Keratinocyte (primary cell): ENCODE results near the gene CAMK2D. TPM values are rescaled to one million over a fixed set of nuclear protein-coding genes. Genes with fewer than 3 reads are reported as not detected.

Experiments
- DNase-seq: peaks from one replicate; pipeline ENCODE4 v3.0.0-alpha.2; 2011; ENCODE audit warnings: low read depth, missing footprints, low spot score
- FAIRE-seq: peaks from 2 replicates; lab custom pipeline; 2011; peaks lifted over from hg19 to GRCh38; lab: Jason Lieb, UNC
- H2AFZ ChIP-seq: 2 replicates; pipeline ENCODE4 v1.6.0; 2012; ENCODE audit warnings: low read length, control low read depth, inconsistent platforms; ENCODE audit not compliant: control insufficient read depth
- H3K27ac ChIP-seq: 2 replicates; pipeline ENCODE4 v1.5.1; 2011; ENCODE audit warnings: low read length; ENCODE audit not compliant: control insufficient read depth, insufficient read depth
- H3K27me3 ChIP-seq: 3 replicates; pipeline ENCODE4 v1.6.0; 2011; ENCODE audit warnings: low read length; ENCODE audit not compliant: control insufficient read depth, insufficient read depth; ENCODE audit errors: extremely low read depth
- H3K36me3 ChIP-seq, 2 experiments: 2 replicates in 1 of 2; 3 replicates in 1 of 2; pipeline ENCODE4 v1.5.1; 2011; ENCODE audit warnings: low read length in 2 of 2, mild to moderate bottlenecking in 1 of 2; ENCODE audit not compliant: control insufficient read depth in 2 of 2, insufficient read depth in 2 of 2; ENCODE audit errors: extremely low read depth in 1 of 2
- H3K4me1 ChIP-seq: 3 replicates; pipeline ENCODE4 v1.5.1; 2011; ENCODE audit warnings: low read length; ENCODE audit not compliant: control insufficient read depth, insufficient read depth; ENCODE audit errors: extremely low read depth
- H3K4me2 ChIP-seq: 3 replicates; pipeline ENCODE4 v1.6.0; 2011; ENCODE audit warnings: low read depth, low read length; ENCODE audit not compliant: control insufficient read depth, insufficient read depth; ENCODE audit errors: extremely low read depth
- H3K4me3 ChIP-seq, 3 experiments: fragments of 200-600 bp in 1 of 3; sonication (generic) in 1 of 3; 2 replicates in 2 of 3; 3 replicates in 1 of 3; pipeline ENCODE4 v1.5.1; 2011 to 2016; ENCODE audit warnings: low read length in 3 of 3, mild to moderate bottlenecking in 3 of 3, control low read depth in 2 of 3, inconsistent platforms in 1 of 3, low read depth in 1 of 3, mixed read lengths in 1 of 3, mixed run types in 1 of 3, moderate library complexity in 1 of 3; ENCODE audit not compliant: control insufficient read depth in 2 of 3, insufficient read depth in 2 of 3; ENCODE audit errors: extremely low read depth in 1 of 3
- H3K79me2 ChIP-seq: 2 replicates; pipeline ENCODE4 v1.6.0; 2012; ENCODE audit warnings: low read length; ENCODE audit not compliant: control insufficient read depth, insufficient read depth
- H3K9ac ChIP-seq: 3 replicates; pipeline ENCODE4 v1.6.0; 2011; ENCODE audit warnings: low read length; ENCODE audit not compliant: control insufficient read depth, insufficient read depth; ENCODE audit errors: extremely low read depth
- H3K9me1 ChIP-seq: 3 replicates; pipeline ENCODE4 v1.6.0; 2011; ENCODE audit warnings: low read length; ENCODE audit not compliant: control insufficient read depth, insufficient read depth; ENCODE audit errors: extremely low read depth
- H3K9me3 ChIP-seq: 2 replicates; pipeline ENCODE4 v1.5.1; 2012; ENCODE audit warnings: low read depth, low read length; ENCODE audit not compliant: control insufficient read depth
- H4K20me1 ChIP-seq: 3 replicates; pipeline ENCODE4 v1.6.0; 2011; ENCODE audit warnings: low read length; ENCODE audit not compliant: control insufficient read depth, insufficient read depth; ENCODE audit errors: extremely low read depth
- CTCF ChIP-seq, 3 experiments: IDR thresholded peaks in 1 of 3; conservative IDR thresholded peaks in 1 of 3; optimal IDR thresholded peaks in 1 of 3; 2 replicates in 2 of 3; 3 replicates in 1 of 3; pipeline versions ENCODE3 to v1.5.1; 2011; ENCODE audit warnings: low read length in 3 of 3, mild to moderate bottlenecking in 3 of 3, moderate library complexity in 2 of 3, control low read depth in 1 of 3, inconsistent platforms in 1 of 3; ENCODE audit not compliant: insufficient read depth in 2 of 3; ENCODE audit errors: extremely low read depth in 1 of 3
- EZH2 ChIP-seq: IDR thresholded peaks from one replicate; pipeline ENCODE4 v1.6.1; 2012; ENCODE audit warnings: inconsistent platforms, mild to moderate bottlenecking, low read length, moderate library complexity
- dilution Hi-C: fragments of 300-500 bp; cut with MboI; formaldehyde crosslinking; loops from one replicate; pipeline ENCODE4 v1.7.0; 2020; ENCODE audit warnings: low sequenced_read_pairs; ENCODE audit not compliant: extremely low pct_ligation_motif_present
- polyA plus RNA-seq, 5 experiments: library from polyadenylated mRNA; depleted of rRNA in 3 of 5; stranded (reverse) in 3 of 5; stranded (forward) in 1 of 5; unstranded in 1 of 5; fragments of >200 nt; gene quantifications; 1 replicate in 1 of 5; 2 replicates in 3 of 5; 3 replicates in 1 of 5; pipeline versions ENCODE4 v1.2.1 to v1.2.3, GENCODE V29; 2011 to 2012; ENCODE audit warnings: missing spikeins in 2 of 5, low read depth in 1 of 5, low replicate concordance in 1 of 5

Gene CAMK2D
- polyA plus RNA-seq, 1 donor (not counting 4 experiments of a cell fraction or from before 2014, with no cell fraction given): 18.8 TPM

GRCh38 chr4:113621633-113622032 is 139.9 kb downstream of the CAMK2D start:
- Histone ChIP-seq H3K4me2 (no peak overlapping the region), H3K9ac (no peak overlapping the region), H3K4me1 (no peaks in the 10 kb centered on the region), H3K4me3 (no peak overlapping the region), H2AFZ (no peak overlapping the region), H3K9me1 (no peaks in the 10 kb centered on the region), H3K9me3 (no peaks in the 10 kb centered on the region), H3K36me3 (no peaks in the 10 kb centered on the region), H3K79me2 (no peaks in the 10 kb centered on the region), H4K20me1 (no peaks in the 10 kb centered on the region), H3K27ac (no peak overlapping the region), H3K27me3 (no peaks in the 10 kb centered on the region)
- dilution Hi-C loops: no loop called here
- no peak for TF ChIP-seq EZH2
- no peak for TF ChIP-seq CTCF (optimal IDR thresholded peaks at IDR 0.05 in 1 of 3, IDR thresholded peaks at IDR 0.05 in 1 of 3, conservative IDR thresholded peaks at IDR 0.05 in 1 of 3; ENCODE audit: extremely low read depth in 1 of 3, insufficient read depth in 2 of 3, low read length in 3 of 3)
- no peak for FAIRE-seq
- DNase-seq: no peak

GRCh38 chr4:113620032-113620431 is 141.5 kb downstream of the CAMK2D start:
- Histone ChIP-seq H3K36me3 (no peaks in the 10 kb centered on the region), H2AFZ (no peak overlapping the region), H3K9me3 (no peaks in the 10 kb centered on the region), H3K9ac (no peak overlapping the region), H3K9me1 (no peaks in the 10 kb centered on the region), H3K79me2 (no peaks in the 10 kb centered on the region), H4K20me1 (no peaks in the 10 kb centered on the region), H3K27ac (no peak overlapping the region), H3K4me3 (no peak overlapping the region), H3K4me1 (no peaks in the 10 kb centered on the region), H3K27me3 (no peaks in the 10 kb centered on the region), H3K4me2 (no peak overlapping the region)
- TF ChIP-seq CTCF (optimal IDR thresholded peaks at IDR 0.05 in 1 of 3, IDR thresholded peaks at IDR 0.05 in 1 of 3, conservative IDR thresholded peaks at IDR 0.05 in 1 of 3; ENCODE audit: extremely low read depth in 1 of 3, insufficient read depth in 2 of 3, low read length in 3 of 3): no peak
- no peak for TF ChIP-seq EZH2
- DNase-seq (no peak), FAIRE-seq (no peak)
- dilution Hi-C loops: no loop called here
